Ishikawa (cell line): ENCODE results near the gene OMD.

Experiments
- CEBPB ChIP-seq: IDR thresholded peaks from 2 replicates; pipeline ENCODE4 v1.6.1; 2012
- CREB1 ChIP-seq: IDR thresholded peaks from 2 replicates; pipeline ENCODE4 v1.6.1; 2012; ENCODE audit warnings: low read depth
- EGR1 ChIP-seq: IDR thresholded peaks from 2 replicates; pipeline ENCODE4 v1.6.1; 2012
- EP300 ChIP-seq: IDR thresholded peaks from 2 replicates; pipeline ENCODE4 v1.6.1; 2012; ENCODE audit warnings: borderline replicate concordance
- FOXM1 ChIP-seq: IDR thresholded peaks from 2 replicates; pipeline ENCODE4 v1.6.1; 2012; ENCODE audit warnings: low read depth, borderline replicate concordance
- MAX ChIP-seq: IDR thresholded peaks from 2 replicates; pipeline ENCODE4 v1.6.1; 2012
- NFIC ChIP-seq: IDR thresholded peaks from 2 replicates; pipeline ENCODE4 v1.6.1; 2012
- RAD21 ChIP-seq: IDR thresholded peaks from 2 replicates; pipeline ENCODE4 v1.6.1; 2012; ENCODE audit warnings: low read depth
- REST ChIP-seq: IDR thresholded peaks from 2 replicates; pipeline ENCODE4 v1.6.1; 2012; ENCODE audit warnings: low read depth, mild to moderate bottlenecking
- TAF1 ChIP-seq: IDR thresholded peaks from 2 replicates; pipeline ENCODE4 v1.6.1; 2012; ENCODE audit warnings: low read depth, mild to moderate bottlenecking
- TCF12 ChIP-seq: IDR thresholded peaks from 2 replicates; pipeline ENCODE4 v1.6.1; 2012; ENCODE audit warnings: low read depth
- TEAD4 ChIP-seq: IDR thresholded peaks from 2 replicates; pipeline ENCODE4 v1.6.1; 2012
- USF1 ChIP-seq: IDR thresholded peaks from 2 replicates; pipeline ENCODE4 v1.6.1; 2012
- YY1 ChIP-seq: IDR thresholded peaks from 2 replicates; pipeline ENCODE4 v1.6.1; 2012; ENCODE audit warnings: low read depth
- ZBTB7A ChIP-seq: IDR thresholded peaks from 2 replicates; pipeline ENCODE4 v1.6.1; 2012; ENCODE audit warnings: low read depth

The OMD gene

GRCh38 chr9:92397853-92398252 lies 26.4 kb downstream of the OMD start:
- TF ChIP-seq EGR1 (no peak), USF1 (no peak), TEAD4 (no peak), CREB1 (no peak), RAD21 (no peak), EP300 (no peak), TCF12 (no peak), TAF1 (no peak), MAX (no peak), ZBTB7A (no peak), CEBPB (no peak), NFIC (no peak), REST (no peak)

GRCh38 chr9:92395617-92396016 lies 28.7 kb downstream of the OMD start:
- TF ChIP-seq CREB1 (no peak), NFIC (no peak), EP300 (no peak), YY1 (no peak), MAX (no peak), CEBPB (no peak), FOXM1 (no peak), TAF1 (no peak), ZBTB7A (no peak), TCF12 (no peak)

- TF ChIP-seq REST = no peak
- no peak for TF ChIP-seq NFIC
- no peak for TF ChIP-seq CEBPB
- no peak for TF ChIP-seq MAX
Measured at GRCh38 chr9:92393686-92394085, 30.6 kb downstream of the OMD start.

GRCh38 chr9:92392690-92393089 lies 31.6 kb downstream of the OMD start:
- TF ChIP-seq TCF12 = no peak
- TF ChIP-seq TEAD4 = no peak
- TF ChIP-seq ZBTB7A = no peak
- TF ChIP-seq USF1 = no peak
- no peak for TF ChIP-seq RAD21

GRCh38 chr9:92385953-92386352 lies 38.3 kb downstream of the OMD start:
- no peak for TF ChIP-seq YY1
- no peak for TF ChIP-seq CREB1
- TF ChIP-seq TAF1 = no peak
- no peak for TF ChIP-seq TEAD4
- TF ChIP-seq MAX = no peak
- TF ChIP-seq REST = no peak
- TF ChIP-seq RAD21 = no peak
- TF ChIP-seq FOXM1 = no peak
- no peak for TF ChIP-seq TCF12
- no peak for TF ChIP-seq EP300
- no peak for TF ChIP-seq EGR1
